Measurements from ENCODE around the gene MFAP1.

MFAP1 gene

GRCh38 chr15:43795197-43795596 lies 29.3 kb downstream of the MFAP1 start:
- no peak overlapping the region for H3K4me3 ChIP-seq (replicated peaks in 1 of 2; ENCODE audit: low read depth in 2 of 2, low read length in 2 of 2)
- no peak for TF ChIP-seq CTCF (IDR thresholded peaks at IDR 0.05; ENCODE audit: low read depth, low read length)

GRCh38 chr15:43794269-43795037 lies 30.0 kb downstream of the MFAP1 start:
- no peak overlapping the region for H3K4me3 ChIP-seq (replicated peaks in 1 of 2; ENCODE audit: low read depth in 2 of 2, low read length in 2 of 2)
- TF ChIP-seq CTCF (IDR thresholded peaks at IDR 0.05; ENCODE audit: low read depth, low read length): no peak
- peak; percentile 44 to 53 for DNase-seq (ENCODE audit: low read depth in 2 of 2)

More at GRCh38 chr15:43795197-43795596, 29.3 kb downstream of the MFAP1 start:
- DNase-seq (ENCODE audit: low read depth in 2 of 2): no peak

GRCh38 chr15:43793647-43794046 lies 30.8 kb downstream of the MFAP1 start:
- H3K4me3 ChIP-seq (replicated peaks in 1 of 2; ENCODE audit: low read depth in 2 of 2, low read length in 2 of 2): peak overlapping the region; percentile 96 to 100
- DNase-seq (ENCODE audit: low read depth in 2 of 2): no peak
- no peak for TF ChIP-seq CTCF (IDR thresholded peaks at IDR 0.05; ENCODE audit: low read depth, low read length)

GRCh38 chr15:43792761-43793476 lies 31.6 kb downstream of the MFAP1 start:
- peak; percentile 45 to 48 for DNase-seq (ENCODE audit: low read depth in 2 of 2)
- no peak for TF ChIP-seq CTCF (IDR thresholded peaks at IDR 0.05; ENCODE audit: low read depth, low read length)
- H3K4me3 ChIP-seq (replicated peaks in 1 of 2; ENCODE audit: low read depth in 2 of 2, low read length in 2 of 2): peak overlapping the region; percentile 96 to 100

GRCh38 chr15:43791993-43792760 lies 32.3 kb downstream of the MFAP1 start, which contains the start of gene SERF2:
Gene SERF2, plus strand, starts transcription at chr15:43792320. Its CDS starts 57 bp downstream, at chr15:43792377.
- H3K4me3 ChIP-seq (replicated peaks in 1 of 2; ENCODE audit: low read depth in 2 of 2, low read length in 2 of 2): peak within 1 kb of the TSS; percentile 96 to 100

More at GRCh38 chr15:43791993-43792760, 32.3 kb downstream of the MFAP1 start, which contains the start of gene SERF2:
- TF ChIP-seq CTCF (IDR thresholded peaks at IDR 0.05; ENCODE audit: low read depth, low read length): no peak
- peak; percentile 100 for DNase-seq (ENCODE audit: low read depth in 2 of 2)
